Transverse colon (tissue), 4 donors: ENCODE results near the gene RPA3. TPM values are rescaled to one million over a fixed set of nuclear protein-coding genes. Genes with fewer than 3 reads are reported as not detected.

Experiments used
- DNase-seq: peaks from one replicate; pipeline ENCODE4 v3.0.0-alpha.2; 2019
- H3K27ac ChIP-seq, 4 donors: fragments of 200-600 bp; sonication (generic); 2 replicates each; pipeline ENCODE4 v1.5.1; 2016 to 2018; ENCODE audit warnings: inconsistent platforms in 4 of 4
- H3K27me3 ChIP-seq: fragments of 200-600 bp; sonication (generic); 2 replicates; pipeline ENCODE4 v1.5.1; 2017; ENCODE audit warnings: inconsistent platforms
- H3K36me3 ChIP-seq, 4 donors: fragments of 200-600 bp; sonication (generic); 2 replicates each; pipeline ENCODE4 v1.5.1; 2017 to 2019; ENCODE audit warnings: inconsistent platforms in 4 of 4
- H3K4me1 ChIP-seq, 4 donors: fragments of 200-600 bp; sonication (generic); 2 replicates each; pipeline ENCODE4 v1.5.1; 2017 to 2020; ENCODE audit warnings: inconsistent platforms in 4 of 4
- H3K4me3 ChIP-seq, 4 donors: fragments of 200-600 bp; sonication (generic); 1 replicate in 1 of 4; 2 replicates in 3 of 4; pipeline versions ENCODE4 v1.5.1 to v1.6.1; 2017 to 2019; ENCODE audit warnings: inconsistent platforms in 4 of 4
- H3K9me3 ChIP-seq, 2 donors: fragments of 200-600 bp; sonication (generic); 2 replicates each; pipeline ENCODE4 v1.5.1; 2017 to 2019; ENCODE audit warnings: inconsistent platforms in 2 of 2
- CTCF ChIP-seq, 5 experiments: fragments of 200-600 bp in 3 of 5; fragments of 450-650 bp in 2 of 5; sonication (generic) in 3 of 5; IDR thresholded peaks; 1 replicate in 2 of 5; 2 replicates in 3 of 5; pipeline ENCODE4 v1.5.1; 2016 to 2017; ENCODE audit warnings: antibody characterized with exemption in 5 of 5, inconsistent platforms in 3 of 5, mild to moderate bottlenecking in 2 of 5, moderate library complexity in 1 of 5
- EP300 ChIP-seq: sonication (generic); formaldehyde crosslinking; IDR thresholded peaks from one replicate; pipeline ENCODE4 v1.6.1; 2017; ENCODE audit warnings: antibody characterized with exemption, low read depth
- POLR2A ChIP-seq: fragments of 450-650 bp; IDR thresholded peaks from one replicate; pipeline ENCODE4 v1.6.1; 2016; ENCODE audit warnings: antibody characterized with exemption, mild to moderate bottlenecking, moderate library complexity
- POLR2AphosphoS5 ChIP-seq, 3 donors: sonication (generic); formaldehyde crosslinking; IDR thresholded peaks; one replicate each; pipeline ENCODE4 v1.6.1; 2016; ENCODE audit warnings: antibody characterized with exemption in 3 of 3
- WGBS, 2 donors: methylation state at CpG; one replicate each; pipeline ENCODE4 v1.1.5; 2018; ENCODE audit warnings: low coverage in 1 of 2; 5-methylcytosine and 5-hydroxymethylcytosine counted together
- in situ Hi-C, 4 donors: fragments of 200-750 bp; cut with MboI; loops; one replicate each; pipeline versions ENCODE4 v1.15.0 to v1.15.1; 2017; ENCODE audit warnings: low sequenced_read_pairs in 3 of 4, low pct_ligation_motif_present in 1 of 4, low pct_unique_long_range_greater_than_20kb in 1 of 4
- intact Hi-C: fragments of 100-400 bp; cut with DNase I; formaldehyde crosslinking; loops from one replicate; pipeline ENCODE4 v1.15.1; 2023; ENCODE audit warnings: low total_unique reads
- total RNA-seq, 4 donors: library from RNA; depleted of rRNA; stranded (reverse); fragments of >200 nt; gene quantifications; one replicate each; pipeline ENCODE4 v1.1.0, GENCODE V29; 2016

Gene RPA3
- total RNA-seq, 4 donors from 2014 or later: 1.4 to 24.6 (median 7.6) TPM

- in situ Hi-C loops (no loop called here), intact Hi-C loops (no loop called here)
- WGBS, 2 donors: 0% methylated on average over 43 of the region's 68 CpGs; no CpG with 5 or more reads in 1 of the 2 donors
- H3K4me3 ChIP-seq: peak within 1 kb of the TSS; percentile 64 to 91 (median 72)
- H3K27ac ChIP-seq: peak within 1 kb of the TSS; percentile 87 to 94 (median 91)
- TF ChIP-seq POLR2AphosphoS5 (IDR thresholded peaks at IDR 0.05): peak; percentile 80 to 93 (median 84)
- TF ChIP-seq EP300: no peak
- TF ChIP-seq POLR2A: peak; percentile 95
- peak; percentile 99 for DNase-seq
- H3K36me3 ChIP-seq: peaks cover 0 to 16% (median 0%) of the 10 kb centered on the region in 4 donors
- H3K27me3 ChIP-seq: no peaks in the 10 kb centered on the region
- peaks cover 3 to 26% (median 16%) of the 10 kb centered on the region in 4 donors for H3K4me1 ChIP-seq
- H3K9me3 ChIP-seq: no peaks in the 10 kb centered on the region
These were observed 77.9 kb downstream of the RPA3 start, which contains the start of gene UMAD1 for GRCh38 chr7:7640221-7641128. TSS of gene UMAD1 (plus strand) at chr7:7640752. CDS start at chr7:7673372, 32,620 bp downstream.

GRCh38 chr7:7639847-7640220 is 78.6 kb downstream of the RPA3 start:
- peak; percentile 37 for DNase-seq
- H3K36me3 ChIP-seq: peaks cover 0 to 16% (median 0%) of the 10 kb centered on the region in 4 donors
- TF ChIP-seq POLR2A: no peak
- TF ChIP-seq CTCF (IDR thresholded peaks at IDR 0.05): no peak
- no peak for TF ChIP-seq EP300
- no peak for TF ChIP-seq POLR2AphosphoS5 (IDR thresholded peaks at IDR 0.05)
- H3K27me3 ChIP-seq: no peaks in the 10 kb centered on the region
- intact Hi-C loops (no loop called here), in situ Hi-C loops (no loop called here)
- 1 to 3% methylated on average over 14 to 19 of the region's 19 CpGs for WGBS, 2 donors
- no peaks in the 10 kb centered on the region for H3K9me3 ChIP-seq
- H3K4me3 ChIP-seq: peak overlapping the region; percentile 64 to 91 (median 72)
- peaks cover 3 to 26% (median 16%) of the 10 kb centered on the region in 4 donors for H3K4me1 ChIP-seq
- peak overlapping the region; percentile 87 to 94 (median 91) for H3K27ac ChIP-seq

- H3K27me3 ChIP-seq: no peaks in the 10 kb centered on the region
- intact Hi-C loops: no loop called here
- peaks cover 3 to 26% (median 16%) of the 10 kb centered on the region in 4 donors for H3K4me1 ChIP-seq
- in situ Hi-C loops: no loop called here
- H3K27ac ChIP-seq: peak overlapping the region; percentile 87 to 94 (median 91)
- WGBS, 2 donors: 14 to 16% methylated on average over 5 of the region's 5 CpGs
- H3K36me3 ChIP-seq: peaks cover 0 to 16% (median 0%) of the 10 kb centered on the region in 4 donors
- H3K9me3 ChIP-seq: no peaks in the 10 kb centered on the region
- no peak for DNase-seq
- TF ChIP-seq POLR2AphosphoS5 (IDR thresholded peaks at IDR 0.05) (no peak), EP300 (no peak), CTCF (IDR thresholded peaks at IDR 0.05) (no peak), POLR2A (no peak)
- H3K4me3 ChIP-seq: peak overlapping the region in 3 of 4 donors; percentile 64 to 74 (median 71)
These were observed 79.0 kb downstream of the RPA3 start for GRCh38 chr7:7639421-7639820.

- TF ChIP-seq POLR2AphosphoS5 (IDR thresholded peaks at IDR 0.05) (no peak), EP300 (no peak), CTCF (IDR thresholded peaks at IDR 0.05) (no peak), POLR2A (no peak)
- Histone ChIP-seq H3K9me3 (peaks cover 0 to 4% of the 10 kb centered on the region in 2 donors), H3K4me1 (no peaks in the 10 kb centered on the region), H3K27me3 (no peaks in the 10 kb centered on the region), H3K36me3 (no peaks in the 10 kb centered on the region), H3K4me3 (no peak overlapping the region), H3K27ac (no peak overlapping the region)
- intact Hi-C loops: no loop called here
- DNase-seq: no peak
- WGBS, 2 donors: 94 to 100% methylated on average over 1 of the region's 1 CpG
- in situ Hi-C loops: no loop called here
These were observed 87.6 kb downstream of the RPA3 start for GRCh38 chr7:7630626-7631329.
